NT2/D1 (cell line): Measurements from ENCODE around the gene SRRM2.

Source experiments
- DNase-seq: peaks from one replicate; pipeline ENCODE4 v3.0.0-alpha.2; 2011; ENCODE audit warnings: low read depth, low spot score
- H3K27me3 ChIP-seq: 2 replicates; pipeline ENCODE4 v1.6.0; 2011; ENCODE audit warnings: mild to moderate bottlenecking; ENCODE audit not compliant: insufficient read length, insufficient read depth
- H3K36me3 ChIP-seq: 2 replicates; pipeline ENCODE4 v1.6.1; 2011; ENCODE audit warnings: mild to moderate bottlenecking, low read length, mixed read lengths; ENCODE audit not compliant: insufficient read depth, insufficient read length
- H3K4me1 ChIP-seq: 2 replicates; pipeline ENCODE4 v1.5.1; 2011; ENCODE audit not compliant: insufficient read depth, insufficient read length
- H3K4me3 ChIP-seq: 2 replicates; pipeline ENCODE4 v1.5.1; 2011; ENCODE audit warnings: low read depth; ENCODE audit not compliant: insufficient read length
- H3K9ac ChIP-seq: 2 replicates; pipeline ENCODE4 v1.6.0; 2011; ENCODE audit warnings: low read depth; ENCODE audit not compliant: insufficient read length
- H3K9me3 ChIP-seq: 2 replicates; pipeline ENCODE4 v1.5.1; 2011; ENCODE audit warnings: mild to moderate bottlenecking, low read length; ENCODE audit not compliant: insufficient read depth
- SUZ12 ChIP-seq: IDR thresholded peaks from 2 replicates; pipeline ENCODE4 v1.6.1; 2011; ENCODE audit not compliant: insufficient read length, insufficient read depth; ENCODE audit errors: extremely low read depth
- YY1 ChIP-seq: IDR thresholded peaks from 2 replicates; pipeline ENCODE4 v1.6.1; 2011; ENCODE audit not compliant: insufficient read length, insufficient read depth
- ZNF274 ChIP-seq: IDR thresholded peaks from 2 replicates; pipeline ENCODE4 v1.6.1; 2011; ENCODE audit warnings: mild to moderate bottlenecking, low read depth, low read length

SRRM2 gene

GRCh38 chr16:2810651-2811050 is 58.2 kb downstream of the SRRM2 start:
- TF ChIP-seq YY1 (no peak), ZNF274 (no peak)
- peaks cover 3% of the 10 kb centered on the region for H3K27me3 ChIP-seq
- no peaks in the 10 kb centered on the region for H3K36me3 ChIP-seq
- H3K9me3 ChIP-seq: no peaks in the 10 kb centered on the region
- no peak overlapping the region for H3K4me3 ChIP-seq
- no peak overlapping the region for H3K9ac ChIP-seq
- no peak for DNase-seq
- H3K4me1 ChIP-seq: peaks cover 16% of the 10 kb centered on the region

DNA sequence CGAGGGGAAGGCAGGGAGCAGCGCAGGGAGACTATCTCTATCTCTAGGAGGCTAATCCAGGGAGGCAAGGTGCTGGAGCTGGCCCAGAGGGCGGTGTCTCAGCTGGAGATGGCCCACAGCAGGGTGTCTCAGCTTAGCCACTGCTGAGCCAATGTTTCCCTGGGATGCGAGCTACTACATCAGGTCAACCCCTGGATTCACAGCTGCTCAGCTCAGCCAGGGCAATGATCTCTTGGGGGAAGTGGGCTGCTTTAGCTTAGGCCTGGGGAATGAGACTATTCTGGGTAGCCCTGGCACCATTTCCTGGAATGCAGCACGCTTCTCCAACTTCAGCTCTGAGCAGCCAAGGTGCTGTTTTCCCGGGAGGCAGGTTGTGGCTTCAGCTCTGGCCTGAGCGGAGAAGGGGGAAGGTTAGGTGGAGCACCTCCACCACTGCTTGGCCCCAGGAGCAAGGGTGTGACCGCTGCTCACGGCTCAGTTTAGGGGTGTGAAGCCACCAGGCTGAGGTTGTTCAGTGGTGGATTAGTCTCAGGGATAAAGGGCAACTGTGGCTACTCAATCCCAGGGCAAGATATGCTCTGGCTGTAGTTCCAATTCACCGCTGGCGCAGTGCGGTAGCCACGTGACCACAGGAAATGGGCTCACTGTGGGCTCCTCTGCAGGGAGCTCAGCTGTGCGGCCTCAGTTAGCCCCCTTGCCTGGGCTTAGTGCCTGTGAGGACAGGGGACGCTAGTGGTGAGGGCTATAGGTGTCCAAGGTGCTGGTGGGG is 59.4 kb downstream of the SRRM2 start:
- Histone ChIP-seq H3K9me3 (no peaks in the 10 kb centered on the region), H3K36me3 (no peaks in the 10 kb centered on the region), H3K9ac (peak overlapping the region; percentile 4), H3K4me3 (no peak overlapping the region), H3K27me3 (no peaks in the 10 kb centered on the region), H3K4me1 (peaks cover 16% of the 10 kb centered on the region)
- DNase-seq: no peak
- TF ChIP-seq SUZ12: no peak
- no peak for TF ChIP-seq ZNF274
- no peak for TF ChIP-seq YY1

GRCh38 chr16:2813771-2814221 is 61.4 kb downstream of the SRRM2 start:
- H3K27me3 ChIP-seq: no peaks in the 10 kb centered on the region
- no peak overlapping the region for H3K9ac ChIP-seq
- peaks cover 16% of the 10 kb centered on the region for H3K4me1 ChIP-seq
- DNase-seq: no peak
- H3K4me3 ChIP-seq: no peak overlapping the region
- H3K9me3 ChIP-seq: no peaks in the 10 kb centered on the region
- H3K36me3 ChIP-seq: no peaks in the 10 kb centered on the region
- TF ChIP-seq ZNF274: no peak
- TF ChIP-seq YY1: no peak
- no peak for TF ChIP-seq SUZ12

GRCh38 chr16:2814551-2815298 is 62.3 kb downstream of the SRRM2 start:
- Histone ChIP-seq H3K27me3 (no peaks in the 10 kb centered on the region), H3K36me3 (no peaks in the 10 kb centered on the region), H3K4me1 (peaks cover 16% of the 10 kb centered on the region), H3K9me3 (no peaks in the 10 kb centered on the region), H3K9ac (peak overlapping the region; percentile 36), H3K4me3 (no peak overlapping the region)
- no peak for TF ChIP-seq SUZ12
- no peak for TF ChIP-seq YY1
- no peak for TF ChIP-seq ZNF274
- DNase-seq: no peak

GRCh38 chr16:2815299-2815771 is 62.9 kb downstream of the SRRM2 start:
- no peaks in the 10 kb centered on the region for H3K27me3 ChIP-seq
- TF ChIP-seq SUZ12 (no peak), ZNF274 (no peak), YY1 (no peak)
- H3K9me3 ChIP-seq: no peaks in the 10 kb centered on the region
- H3K4me1 ChIP-seq: peaks cover 17% of the 10 kb centered on the region
- no peak for DNase-seq
- peak overlapping the region; percentile 36 for H3K9ac ChIP-seq
- H3K4me3 ChIP-seq: no peak overlapping the region
- H3K36me3 ChIP-seq: no peaks in the 10 kb centered on the region

DNA sequence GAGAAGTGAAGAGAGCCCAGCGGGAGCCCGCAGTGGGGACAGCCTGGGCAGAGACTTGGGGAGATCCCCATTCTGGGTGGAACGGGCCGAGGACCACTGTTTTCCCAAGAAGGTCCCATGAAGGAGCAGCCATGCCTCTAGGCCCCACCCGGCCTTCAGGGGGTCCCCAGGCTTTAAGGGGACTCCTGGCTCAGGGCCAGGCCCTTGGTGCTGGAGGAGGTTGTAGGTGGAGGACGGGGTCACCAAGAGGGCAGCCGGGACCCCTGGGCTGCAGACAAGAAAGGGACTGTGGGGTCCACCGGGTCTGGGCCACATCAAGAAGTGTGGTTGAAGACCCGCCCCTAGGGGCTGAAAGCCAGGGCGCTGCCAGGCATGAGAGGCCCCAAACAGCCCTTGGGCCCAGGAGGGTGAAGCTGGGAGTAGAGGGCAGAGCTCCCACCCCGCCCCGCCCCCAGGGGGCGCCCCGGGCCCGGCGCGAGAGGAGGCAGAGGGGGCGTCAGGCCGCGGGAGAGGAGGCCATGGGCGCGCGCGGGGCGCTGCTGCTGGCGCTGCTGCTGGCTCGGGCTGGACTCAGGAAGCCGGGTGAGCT is 64.4 kb downstream of the SRRM2 start, which contains the start of gene PRSS21:
TSS of gene PRSS21 (plus strand) at position 487 of the 589 bp plus-strand sequence. CDS start at position 519, 32 bp downstream.
- Histone ChIP-seq H3K4me3 (no peak within 1 kb of the TSS), H3K9ac (no peak within 1 kb of the TSS), H3K36me3 (no peaks in the 10 kb centered on the region), H3K27me3 (no peaks in the 10 kb centered on the region), H3K4me1 (peaks cover 22% of the 10 kb centered on the region), H3K9me3 (no peaks in the 10 kb centered on the region)
- TF ChIP-seq ZNF274 (no peak), YY1 (no peak), SUZ12 (no peak)
- DNase-seq: no peak

- TF ChIP-seq ZNF274: no peak
- no peak for TF ChIP-seq SUZ12
- no peak for TF ChIP-seq YY1
- Histone ChIP-seq H3K27me3 (no peaks in the 10 kb centered on the region), H3K4me1 (peaks cover 17% of the 10 kb centered on the region), H3K4me3 (no peak overlapping the region), H3K9ac (no peak overlapping the region), H3K36me3 (no peaks in the 10 kb centered on the region), H3K9me3 (no peaks in the 10 kb centered on the region)
- DNase-seq: no peak
These were observed 65.2 kb downstream of the SRRM2 start for GRCh38 chr16:2817340-2818271.
